HG03439 (cell line): ENCODE measurements around the gene VSX1.

ENCODE experiments used
- ATAC-seq: cut with Tn5 transposase; IDR thresholded peaks from one replicate; pipeline ENCODE4 v1.9.1; 2021; ENCODE audit warnings: mild to moderate bottlenecking, moderate library complexity; ENCODE audit not compliant: unreplicated experiment

Gene VSX1

GRCh38 chr20:25054096-25054820, 27.7 kb downstream of the VSX1 start:
- ATAC-seq, result no peak

- ATAC-seq, result no peak
These were observed 28.5 kb downstream of the VSX1 start for GRCh38 chr20:25053255-25054031.

GRCh38 chr20:25052255-25053194, 29.4 kb downstream of the VSX1 start:
- ATAC-seq, result no peak

- ATAC-seq, result no peak
These were observed 30.4 kb downstream of the VSX1 start for GRCh38 chr20:25051386-25052155.

- ATAC-seq, result no peak
These were observed 31.2 kb downstream of the VSX1 start for GRCh38 chr20:25050501-25051350.

- no peak for ATAC-seq
These were observed 31.9 kb downstream of the VSX1 start for GRCh38 chr20:25050082-25050481.

- ATAC-seq, result no peak
These were observed 32.5 kb downstream of the VSX1 start for GRCh38 chr20:25049261-25050060.

- no peak for ATAC-seq
These were observed 33.4 kb downstream of the VSX1 start for GRCh38 chr20:25048519-25048952.

GRCh38 chr20:25047766-25048165, 34.2 kb downstream of the VSX1 start:
- no peak for ATAC-seq

GRCh38 chr20:25046736-25047666, 34.9 kb downstream of the VSX1 start:
- ATAC-seq, result no peak

- ATAC-seq, result no peak
These were observed 35.7 kb downstream of the VSX1 start for GRCh38 chr20:25046181-25046641.

- ATAC-seq, result no peak
These were observed 36.6 kb downstream of the VSX1 start for GRCh38 chr20:25045343-25045712.

- ATAC-seq, result no peak
These were observed 37.1 kb downstream of the VSX1 start for GRCh38 chr20:25044660-25045342.

- ATAC-seq, result no peak
These were observed 37.7 kb downstream of the VSX1 start for GRCh38 chr20:25044261-25044560.

GRCh38 chr20:25043499-25044260, 38.3 kb downstream of the VSX1 start:
- no peak for ATAC-seq
